ENCODE results near the gene ARHGAP31. TPM values are rescaled to one million over a fixed set of nuclear protein-coding genes. Genes with fewer than 3 reads are reported as not detected.

Gene ARHGAP31
- total and polyA plus RNA-seq, 10 of the 15 experiments (the other 5 are each of a cell fraction or from before 2014, with no cell fraction given): 0.97 to 29.8 (median 10.3) TPM

DNA sequence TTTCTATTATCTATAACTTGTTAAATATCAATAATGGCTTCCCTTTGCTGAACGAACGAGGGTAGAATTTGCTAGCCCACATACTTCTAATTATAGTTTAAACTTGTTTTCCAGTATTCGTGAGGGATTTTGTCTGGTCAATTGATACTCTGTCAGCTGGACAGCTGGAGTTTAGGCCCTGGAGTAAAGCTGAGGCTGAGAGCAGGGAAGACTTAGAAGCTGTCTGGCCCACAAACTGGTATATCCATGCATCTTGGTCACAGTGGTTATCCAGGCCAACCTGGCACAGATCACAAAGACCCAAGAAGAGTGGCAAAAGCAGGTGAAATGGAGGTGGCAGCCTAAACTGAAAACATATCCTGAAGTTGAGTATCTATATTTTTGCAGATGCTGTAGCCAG, 19.3 kb downstream of the ARHGAP31 start:
- intact Hi-C loops (cut with micrococcal nuclease; ENCODE audit: unreplicated experiment) (no loop called here), in situ Hi-C loops (cut with MboI) (no loop called here)
- no TSS peak for BruUV-seq (replicated peaks)
- RAD21 ChIA-PET (ENCODE audit: unreplicated experiment): no interaction called here
- no peaks in the 10 kb centered on the region for H3K27me3 ChIP-seq (replicated peaks in 1 of 2; ENCODE audit: control insufficient read depth in 2 of 2, insufficient read depth in 2 of 2, low read length in 1 of 2)
- H2AFZ ChIP-seq (ENCODE audit: control insufficient read depth, low read depth, low read length): no peak overlapping the region
- no peaks in the 10 kb centered on the region for H4K20me1 ChIP-seq (ENCODE audit: control insufficient read depth, insufficient read depth)
- CTCF ChIA-PET: interaction anchor here (0.8 kb wide), 1 partner anchor 40 kb away, joined by 3 read pairs; no protein-coding TSS in a partner anchor
- no peak overlapping the region for H3K9ac ChIP-seq (ENCODE audit: control insufficient read depth, insufficient read depth, low read length)
- H3K4me3 ChIP-seq: no peak overlapping the region
- no peaks in the 10 kb centered on the region for H3K9me3 ChIP-seq (replicated peaks; ENCODE audit: control insufficient read depth, insufficient read depth, low read length)
- peaks cover 2 to 23% of the 10 kb centered on the region in 2 experiments for H3K36me3 ChIP-seq (ENCODE audit: control insufficient read depth in 2 of 2, insufficient read depth in 2 of 2, low read length in 1 of 2)
- POLR2A ChIA-PET: no interaction called here
- no peak overlapping the region for H3K27ac ChIP-seq (ENCODE audit: control insufficient read depth, insufficient read depth)
- SMC1A ChIA-PET (ENCODE audit: uncharacterized antibody, unreplicated experiment): no interaction called here
- no peak for FAIRE-seq
- no peak overlapping the region for H3K4me2 ChIP-seq (ENCODE audit: control insufficient read depth, insufficient read depth)
- TF ChIP-seq ZBTB4 (CRISPR knock-in tag; IDR thresholded peaks at IDR 0.05) (no peak), ETV6 (conservative IDR thresholded peaks at IDR 0.05 in 1 of 2, IDR thresholded peaks at IDR 0.05 in 1 of 2; ENCODE audit: borderline replicate concordance in 1 of 2, low read depth in 1 of 2) (no peak), FOS (IDR thresholded peaks at IDR 0.05; ENCODE audit: borderline replicate concordance, extremely low read depth, insufficient read length) (no peak), ZNF592 (IDR thresholded peaks at IDR 0.05) (no peak), JUND (IDR thresholded peaks at IDR 0.05; ENCODE audit: low read depth, low read length) (no peak), ZSCAN29 (IDR thresholded peaks at IDR 0.05) (no peak), YBX1 (IDR thresholded peaks at IDR 0.05) (no peak)
- 54% methylated on average over 3 of the region's 3 CpGs for WGBS (ENCODE audit: insufficient coverage, insufficient replicate concordance, low lambda C conversion rate, missing lambda C conversion rate)
- DNase-seq (ENCODE audit: low read depth, low spot score): no peak
- no peaks in the 10 kb centered on the region; the same call in 1 of the 2 replicates for H3K4me1 ChIP-seq (ENCODE audit: control insufficient read depth, insufficient read depth, low read length)
- peaks cover 11% of the 10 kb centered on the region for H3K79me2 ChIP-seq (ENCODE audit: control insufficient read depth, insufficient read depth, low read length)
- ATAC-seq: no peak
